Activated CD4-positive, alpha-beta T cell treated with anti-CD3 and anti-CD28 coated beads for 36 hours (primary cell): ENCODE data around the gene PAMR1. TPM values are rescaled to one million over a fixed set of nuclear protein-coding genes. Genes with fewer than 3 reads are reported as not detected.

ENCODE experiments used
- ATAC-seq: fragments of 200-7000 bp; cut with Tn5 transposase; one replicate; pipeline ENCODE4 v1.10.0; 2021; ENCODE audit warnings: mild to moderate bottlenecking, moderate library complexity
- CTCF ChIA-PET: fragments of 350-600 bp; sonication (Branson Sonifier 250); formaldehyde crosslinking; loops from one replicate; lab custom pipeline; 2021; ENCODE audit warnings: antibody characterized with exemption; lab: Charles Lee
- POLR2A ChIA-PET: fragments of 350-600 bp; sonication (Branson Sonifier 250); formaldehyde crosslinking; loops from one replicate; lab custom pipeline; 2021; ENCODE audit warnings: antibody characterized with exemption, inconsistent platforms; lab: Charles Lee
- DNase-seq: peaks from one replicate; pipeline ENCODE4 v3.0.0-alpha.2; 2020
- H3K27ac Mint-ChIP-seq: one replicate; pipeline ENCODE4 v1.8.0; 2021; ENCODE audit warnings: mixed read lengths
- H3K27me3 Mint-ChIP-seq: one replicate; pipeline ENCODE4 v1.8.0; 2021; ENCODE audit warnings: mixed read lengths
- H3K36me3 Mint-ChIP-seq: one replicate; pipeline ENCODE4 v1.8.0; 2021; ENCODE audit warnings: low read depth, mixed read lengths
- H3K4me1 Mint-ChIP-seq: one replicate; pipeline ENCODE4 v1.8.0; 2021; ENCODE audit warnings: mixed read lengths
- H3K4me3 Mint-ChIP-seq: one replicate; pipeline ENCODE4 v1.8.0; 2021; ENCODE audit warnings: mild to moderate bottlenecking, moderate library complexity, mixed read lengths
- H3K9me3 Mint-ChIP-seq: one replicate; pipeline ENCODE4 v1.8.0; 2021; ENCODE audit warnings: low read depth, mixed read lengths
- intact Hi-C, 2 experiments: fragments of 100-400 bp; cut with DNase I in 1 of 2; cut with micrococcal nuclease in 1 of 2; formaldehyde crosslinking; loops; one replicate each; pipeline versions ENCODE4 v1.14.2 to v1.15.1; 2022 to 2024; cut with DNase I, micrococcal nuclease
- total RNA-seq, 2 experiments: library from RNA; stranded (reverse); gene quantifications; one replicate each; pipeline ENCODE4 v1.2.3, GENCODE V29; 2021

The PAMR1 gene
- total RNA-seq, 2 experiments from 2014 or later, result not detected

- no peaks in the 10 kb centered on the region for H3K36me3 Mint-ChIP-seq
- intact Hi-C loops, result no loop called here
- no peak overlapping the region for H3K4me3 Mint-ChIP-seq
- peaks cover 7% of the 10 kb centered on the region for H3K4me1 Mint-ChIP-seq
- ChIA-PET CTCF (interaction anchor here (0.7 to 2.0 kb wide), 2 partner anchors 10 to 13 kb away, joined by 3 to 5 read pairs; no protein-coding TSS in a partner anchor), POLR2A (no interaction called here)
- no peak overlapping the region for H3K27ac Mint-ChIP-seq
- peaks cover 14% of the 10 kb centered on the region for H3K27me3 Mint-ChIP-seq
- no peaks in the 10 kb centered on the region for H3K9me3 Mint-ChIP-seq
- ATAC-seq (no peak), DNase-seq (no peak)
Measured at GRCh38 chr11:35474688-35475087, 50.7 kb downstream of the PAMR1 start.

GRCh38 chr11:35473795-35474374, 51.5 kb downstream of the PAMR1 start:
- POLR2A ChIA-PET, result no interaction called here
- Mint-ChIP-seq H3K36me3 (no peaks in the 10 kb centered on the region), H3K4me3 (no peak overlapping the region), H3K4me1 (peaks cover 7% of the 10 kb centered on the region), H3K9me3 (no peaks in the 10 kb centered on the region), H3K27me3 (peaks cover 16% of the 10 kb centered on the region), H3K27ac (no peak overlapping the region)
- intact Hi-C loops, result no loop called here
- DNase-seq, result no peak
- CTCF ChIA-PET, result interaction anchor here (0.5 to 2.0 kb wide), 5 partner anchors 14 to 549 kb away, joined by 3 to 5 read pairs (median 3); no protein-coding TSS in a partner anchor
- ATAC-seq, result no peak

DNA sequence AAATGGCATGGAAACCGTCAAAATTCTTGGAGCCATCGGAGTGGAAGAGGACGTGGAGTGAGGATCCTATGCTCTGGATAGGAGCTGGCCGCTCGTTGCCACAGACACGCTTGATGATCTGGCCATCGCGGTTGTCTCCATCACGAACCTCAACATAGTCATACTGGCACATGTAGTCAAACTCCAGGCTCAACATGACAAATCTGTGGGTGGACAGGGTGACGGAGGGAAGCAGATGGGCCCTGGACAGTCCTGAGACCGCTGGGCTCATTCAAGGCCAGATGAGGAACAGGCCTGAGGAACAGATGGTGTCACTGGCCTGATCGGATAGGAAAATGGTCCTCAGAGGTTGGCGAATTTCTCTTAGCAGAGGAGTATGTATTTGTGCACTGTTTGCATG, 54.8 kb downstream of the PAMR1 start:
- CTCF ChIA-PET, result interaction anchor here (0.5 kb wide), 1 partner anchor 172 kb away, joined by 3 read pairs; no protein-coding TSS in a partner anchor
- POLR2A ChIA-PET, result no interaction called here
- no peaks in the 10 kb centered on the region for H3K4me1 Mint-ChIP-seq
- H3K36me3 Mint-ChIP-seq, result no peaks in the 10 kb centered on the region
- intact Hi-C loops, result no loop called here
- no peak overlapping the region for H3K4me3 Mint-ChIP-seq
- H3K27me3 Mint-ChIP-seq, result peaks cover 15% of the 10 kb centered on the region
- no peak overlapping the region for H3K27ac Mint-ChIP-seq
- no peaks in the 10 kb centered on the region for H3K9me3 Mint-ChIP-seq
- ATAC-seq (no peak), DNase-seq (no peak)

DNA sequence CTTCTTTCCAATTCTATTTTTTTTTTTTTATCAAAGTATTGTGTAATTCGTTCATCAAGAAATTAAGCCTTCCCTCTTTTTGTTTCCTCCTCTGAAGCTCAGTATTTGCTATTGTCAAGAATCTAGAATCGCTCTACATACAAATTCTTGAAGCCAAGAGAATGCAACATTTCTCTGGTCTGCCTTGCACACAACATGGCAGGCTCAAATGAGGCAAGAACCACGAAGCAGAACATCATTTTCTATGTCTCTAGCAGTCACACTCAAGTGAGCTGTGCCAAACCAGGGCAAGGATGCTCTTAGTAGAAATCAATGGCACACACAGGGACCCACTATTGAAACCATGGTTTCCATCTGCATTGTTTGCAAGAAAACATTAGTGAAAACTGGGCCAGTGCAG, 59.4 kb downstream of the PAMR1 start:
- no peaks in the 10 kb centered on the region for H3K4me1 Mint-ChIP-seq
- intact Hi-C loops, result no loop called here
- POLR2A ChIA-PET, result no interaction called here
- ATAC-seq (no peak), DNase-seq (no peak)
- no peaks in the 10 kb centered on the region for H3K9me3 Mint-ChIP-seq
- no peak overlapping the region for H3K27ac Mint-ChIP-seq
- no peaks in the 10 kb centered on the region for H3K36me3 Mint-ChIP-seq
- no peak overlapping the region for H3K4me3 Mint-ChIP-seq
- CTCF ChIA-PET, result no interaction called here
- H3K27me3 Mint-ChIP-seq, result peaks cover 20% of the 10 kb centered on the region

- CTCF ChIA-PET, result interaction anchor here (0.8 to 1.1 kb wide), 2 partner anchors 14 to 537 kb away, joined by 3 read pairs; no protein-coding TSS in a partner anchor
- intact Hi-C loops, result no loop called here
- H3K36me3 Mint-ChIP-seq, result no peaks in the 10 kb centered on the region
- H3K9me3 Mint-ChIP-seq, result no peaks in the 10 kb centered on the region
- no peaks in the 10 kb centered on the region for H3K4me1 Mint-ChIP-seq
- ATAC-seq (no peak), DNase-seq (no peak)
- H3K27ac Mint-ChIP-seq, result no peak overlapping the region
- no peak overlapping the region for H3K4me3 Mint-ChIP-seq
- peaks cover 18% of the 10 kb centered on the region for H3K27me3 Mint-ChIP-seq
- POLR2A ChIA-PET, result no interaction called here
Measured at GRCh38 chr11:35464308-35464707, 61.1 kb downstream of the PAMR1 start.

- Mint-ChIP-seq H3K36me3 (no peaks in the 10 kb centered on the region), H3K4me1 (no peaks in the 10 kb centered on the region), H3K27ac (no peak overlapping the region), H3K27me3 (peaks cover 14% of the 10 kb centered on the region), H3K4me3 (no peak overlapping the region), H3K9me3 (no peaks in the 10 kb centered on the region)
- ChIA-PET CTCF (interaction anchor here (1.1 kb wide), 1 partner anchor 536 kb away, joined by 3 read pairs; no protein-coding TSS in a partner anchor), POLR2A (no interaction called here)
- intact Hi-C loops, result no loop called here
- ATAC-seq (no peak), DNase-seq (no peak)
Measured at GRCh38 chr11:35463331-35463751, 62.1 kb downstream of the PAMR1 start.

GRCh38 chr11:35461917-35462538, 63.4 kb downstream of the PAMR1 start:
- POLR2A ChIA-PET, result no interaction called here
- peaks cover 11% of the 10 kb centered on the region for H3K27me3 Mint-ChIP-seq
- no peaks in the 10 kb centered on the region for H3K9me3 Mint-ChIP-seq
- no peak overlapping the region for H3K4me3 Mint-ChIP-seq
- CTCF ChIA-PET, result no interaction called here
- ATAC-seq, result no peak
- no peak overlapping the region for H3K27ac Mint-ChIP-seq
- no peaks in the 10 kb centered on the region for H3K36me3 Mint-ChIP-seq
- intact Hi-C loops, result no loop called here
- H3K4me1 Mint-ChIP-seq, result no peaks in the 10 kb centered on the region
- no peak for DNase-seq

DNA sequence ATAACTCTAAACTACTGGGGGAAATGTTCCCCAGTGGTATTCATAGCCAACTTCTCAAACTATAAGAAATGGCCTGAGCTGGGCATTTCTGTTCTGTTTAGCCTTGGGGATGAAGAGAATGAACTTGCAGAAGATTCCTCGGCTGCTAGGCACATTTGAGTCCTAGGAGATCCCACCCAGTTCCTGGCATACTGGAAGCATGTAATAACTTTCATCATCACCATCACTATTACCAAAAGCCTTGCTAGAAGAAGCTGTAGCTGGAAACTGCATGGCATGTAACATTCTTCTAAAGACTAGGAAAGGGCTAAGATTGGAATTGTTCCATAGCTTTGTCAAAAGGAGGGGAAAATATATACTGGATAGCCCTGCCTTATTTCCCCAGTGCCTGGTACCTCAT, 65.9 kb downstream of the PAMR1 start:
- ATAC-seq, result no peak
- Mint-ChIP-seq H3K27ac (no peak overlapping the region), H3K4me3 (no peak overlapping the region), H3K4me1 (no peaks in the 10 kb centered on the region), H3K9me3 (no peaks in the 10 kb centered on the region), H3K27me3 (peaks cover 16% of the 10 kb centered on the region), H3K36me3 (no peaks in the 10 kb centered on the region)
- ChIA-PET CTCF (interaction anchor here (0.5 to 2.0 kb wide), 5 partner anchors 12 to 1015 kb away, joined by 3 to 11 read pairs (median 3); no protein-coding TSS in a partner anchor), POLR2A (no interaction called here)
- intact Hi-C loops, result no loop called here
- no peak for DNase-seq

- H3K9me3 Mint-ChIP-seq, result no peaks in the 10 kb centered on the region
- no peak for DNase-seq
- H3K27me3 Mint-ChIP-seq, result peaks cover 13% of the 10 kb centered on the region
- ChIA-PET POLR2A (no interaction called here), CTCF (interaction anchor here (0.5 to 2.0 kb wide), 4 partner anchors 11 to 1015 kb away, joined by 3 to 11 read pairs (median 3); no protein-coding TSS in a partner anchor)
- no peak for ATAC-seq
- H3K4me1 Mint-ChIP-seq, result no peaks in the 10 kb centered on the region
- intact Hi-C loops, result no loop called here
- H3K4me3 Mint-ChIP-seq, result no peak overlapping the region
- H3K27ac Mint-ChIP-seq, result no peak overlapping the region
- no peaks in the 10 kb centered on the region for H3K36me3 Mint-ChIP-seq
Measured at GRCh38 chr11:35458846-35459245, 66.6 kb downstream of the PAMR1 start.

- intact Hi-C loops, result no loop called here
- no peak overlapping the region for H3K27ac Mint-ChIP-seq
- H3K27me3 Mint-ChIP-seq, result peaks cover 23% of the 10 kb centered on the region
- no peaks in the 10 kb centered on the region for H3K4me1 Mint-ChIP-seq
- no peaks in the 10 kb centered on the region for H3K9me3 Mint-ChIP-seq
- POLR2A ChIA-PET, result no interaction called here
- DNase-seq (no peak), ATAC-seq (no peak)
- H3K36me3 Mint-ChIP-seq, result no peaks in the 10 kb centered on the region
- CTCF ChIA-PET, result interaction anchor here (1.8 kb wide), 1 partner anchor 143 kb away, joined by 3 read pairs; no protein-coding TSS in a partner anchor
- H3K4me3 Mint-ChIP-seq, result no peak overlapping the region
Measured at GRCh38 chr11:35454362-35454761, 71.1 kb downstream of the PAMR1 start.

- POLR2A ChIA-PET, result no interaction called here
- CTCF ChIA-PET, result no interaction called here
- Mint-ChIP-seq H3K36me3 (no peaks in the 10 kb centered on the region), H3K4me3 (no peak overlapping the region), H3K4me1 (no peaks in the 10 kb centered on the region), H3K27me3 (peaks cover 31% of the 10 kb centered on the region), H3K27ac (no peak overlapping the region), H3K9me3 (no peaks in the 10 kb centered on the region)
- ATAC-seq (no peak), DNase-seq (no peak)
- intact Hi-C loops, result no loop called here
Measured at GRCh38 chr11:35436581-35437250, 88.7 kb downstream of the PAMR1 start.
